Ovary (tissue), 3 donors: ENCODE measurements around the gene C5orf47.

Experiments
- CTCF ChIP-seq, 3 donors: fragments of 450-650 bp in 2 of 3; fragments of 200-600 bp in 1 of 3; IDR thresholded peaks; one replicate each; pipeline versions ENCODE4 v1.5.1 to v1.8.0; 2016 to 2022; ENCODE audit warnings: antibody characterized with exemption in 3 of 3, mild to moderate bottlenecking in 1 of 3
- EP300 ChIP-seq: sonication (generic); formaldehyde crosslinking; IDR thresholded peaks from one replicate; pipeline ENCODE4 v1.6.1; 2017; ENCODE audit warnings: antibody characterized with exemption
- POLR2A ChIP-seq: fragments of 450-650 bp; IDR thresholded peaks from one replicate; pipeline ENCODE4 v1.6.1; 2017; ENCODE audit warnings: antibody characterized with exemption, mild to moderate bottlenecking, moderate library complexity
- donor health status: DM: no; HTN: no; CAD: no.

GRCh38 chr5:173962436-173962972 lies 26.5 kb upstream of the C5orf47 start:
- no peak for TF ChIP-seq CTCF (IDR thresholded peaks at IDR 0.05)
- no peak for TF ChIP-seq EP300
- no peak for TF ChIP-seq POLR2A
